Fibroblast of upper back skin (primary cell): ENCODE measurements around the gene TLK1.
"Not testable (repeated sequence)": the region's sequence is repeated elsewhere in the genome, so short reads cannot be mapped to it uniquely, and the experiment has no call there.

Experiments used
- DNase-seq: peaks from one replicate; pipeline ENCODE4 v3.0.0-alpha.2; 2013

TLK1 gene

GRCh38 chr2:171076422-171076821 is 84.3 kb downstream of the TLK1 start:
- DNase-seq, result not testable (repeated sequence)

- DNase-seq, result no peak
Observed at GRCh38 chr2:171072164-171072563, 88.5 kb downstream of the TLK1 start.

DNA sequence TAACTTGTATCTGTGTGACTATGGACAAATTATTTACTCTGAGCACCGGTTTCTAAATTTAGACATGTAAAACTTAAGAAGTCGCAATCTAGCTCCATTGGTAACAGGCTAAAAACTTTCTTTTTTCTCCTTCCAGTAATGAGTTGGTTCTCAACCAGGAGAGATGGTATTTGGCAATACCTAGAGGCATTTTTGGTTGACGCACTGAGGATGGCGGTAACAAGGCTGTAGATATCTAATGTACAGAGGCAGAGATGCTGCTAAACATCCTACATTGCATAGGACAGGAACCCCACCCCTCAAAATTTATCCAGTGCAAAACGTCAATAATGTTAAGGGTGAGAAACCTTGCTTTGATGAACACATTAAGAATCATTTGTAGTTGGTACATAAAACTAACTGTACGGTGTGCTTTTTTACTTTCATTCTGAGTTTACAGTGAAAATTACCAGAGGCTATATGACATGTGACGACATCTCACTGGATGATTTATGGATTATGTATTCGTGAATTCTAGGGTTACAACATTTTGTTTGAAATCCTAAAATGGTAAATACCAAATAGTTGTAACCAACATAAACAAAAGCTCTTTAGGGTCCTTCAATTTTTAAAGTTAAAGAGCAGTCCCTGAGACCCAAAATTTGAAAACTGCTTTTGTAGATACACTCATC is 91.3 kb downstream of the TLK1 start:
- no peak for DNase-seq

DNA sequence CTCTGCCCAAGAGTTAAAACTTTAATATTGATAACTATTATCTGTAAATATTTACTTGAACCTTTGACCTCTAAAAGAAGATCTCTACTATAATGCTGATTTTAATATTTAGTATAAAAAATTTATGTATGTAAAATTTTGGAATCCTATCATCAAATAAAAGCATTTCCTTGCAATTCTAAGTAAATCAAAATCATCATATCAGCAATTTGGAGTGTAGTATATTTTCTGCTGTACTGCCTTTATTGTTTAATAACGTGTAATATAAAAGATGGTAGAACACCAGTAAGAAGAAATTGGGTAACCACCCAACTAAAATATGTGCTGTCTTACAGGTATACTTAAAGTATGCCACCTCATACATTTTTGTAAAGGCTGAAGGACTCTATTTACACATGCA is 94.6 kb downstream of the TLK1 start:
- DNase-seq, result no peak

DNA sequence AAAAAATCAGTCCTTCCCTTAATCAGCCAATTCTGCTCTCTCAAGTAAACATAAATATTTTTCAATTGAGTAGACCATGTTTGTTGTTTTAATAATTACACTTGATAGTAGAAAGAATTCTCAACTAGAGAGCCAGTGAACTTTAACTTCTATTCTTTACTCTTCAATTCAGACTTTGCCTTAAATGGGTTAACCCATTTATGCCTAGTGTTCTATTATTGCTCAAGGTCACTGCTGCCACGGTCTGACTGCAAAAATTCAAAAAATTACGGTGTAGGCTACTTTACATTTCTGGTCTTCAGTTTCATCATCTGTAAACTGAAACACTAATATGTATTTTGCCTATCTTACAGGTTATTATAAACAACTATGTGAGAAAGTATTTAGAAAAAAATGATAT is 103.1 kb downstream of the TLK1 start:
- DNase-seq, result no peak

- peak; percentile 67 for DNase-seq
Observed at GRCh38 chr2:171056307-171056706, 104.4 kb downstream of the TLK1 start.

DNA sequence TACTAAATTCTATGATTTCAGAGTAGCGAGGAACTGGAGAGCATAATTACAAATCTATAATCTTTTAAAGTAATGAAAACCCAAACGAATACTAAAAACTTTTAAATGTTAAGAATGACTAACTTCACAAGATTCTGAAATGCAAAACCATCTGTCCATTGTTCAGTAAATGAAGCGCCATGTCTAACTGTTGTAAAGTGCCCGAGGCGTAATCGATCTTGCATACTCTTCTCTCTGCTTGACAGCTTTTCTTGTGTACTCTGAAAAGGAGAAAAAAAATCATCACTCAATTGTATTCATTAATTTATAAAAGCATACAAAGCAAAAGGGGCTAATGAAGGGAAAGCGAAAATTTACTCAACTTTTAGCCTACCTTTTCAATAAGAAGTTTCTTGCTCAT is 111.0 kb downstream of the TLK1 start:
- DNase-seq, result no peak

DNA sequence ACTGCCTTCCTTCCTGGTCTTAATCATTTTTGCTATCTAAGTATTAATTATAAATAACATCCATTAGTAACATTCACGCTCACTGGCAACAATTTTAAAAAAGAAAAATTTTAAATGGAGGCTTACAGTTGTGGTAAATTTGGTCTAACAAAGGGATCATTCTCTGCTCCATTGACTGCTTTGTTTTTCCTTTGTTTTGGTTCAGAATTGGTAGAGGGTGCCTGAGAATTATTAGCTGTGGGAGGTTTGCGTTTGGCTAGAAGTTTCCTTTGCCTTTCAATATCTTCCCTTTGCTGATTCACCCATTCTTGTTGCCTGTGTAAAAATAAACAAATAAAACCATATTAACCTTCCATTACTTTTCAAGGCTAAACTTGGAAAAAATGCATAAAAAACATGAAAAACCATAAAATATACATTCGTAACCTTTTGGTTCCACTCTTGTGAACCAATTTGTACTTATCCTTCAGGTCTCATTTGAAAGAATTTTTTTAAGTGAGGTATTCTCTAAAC is 114.6 kb downstream of the TLK1 start:
- no peak for DNase-seq

GRCh38 chr2:171044416-171044815 is 116.3 kb downstream of the TLK1 start:
- no peak for DNase-seq

- no peak for DNase-seq
Observed at GRCh38 chr2:171042253-171042969, 118.3 kb downstream of the TLK1 start.

DNA sequence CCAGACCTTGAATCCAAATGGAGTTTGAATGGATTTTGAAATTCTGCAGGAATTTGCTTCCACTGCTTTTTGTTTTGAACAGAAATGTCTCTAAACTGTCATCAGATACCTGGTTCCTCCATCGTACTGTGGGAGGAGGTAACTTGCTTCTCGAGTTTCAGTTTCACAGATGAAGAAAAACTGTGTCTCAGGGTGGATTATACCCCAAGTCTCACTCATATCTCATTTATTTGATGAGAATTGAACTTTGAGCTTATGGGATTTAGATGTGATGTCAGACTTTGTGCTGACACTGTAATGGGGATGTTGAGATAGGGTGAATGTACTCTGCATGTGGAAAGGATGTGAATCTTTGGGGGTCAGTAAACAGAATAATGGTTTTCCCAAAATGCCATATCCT is 124.2 kb downstream of the TLK1 start:
- DNase-seq, result no peak

DNA sequence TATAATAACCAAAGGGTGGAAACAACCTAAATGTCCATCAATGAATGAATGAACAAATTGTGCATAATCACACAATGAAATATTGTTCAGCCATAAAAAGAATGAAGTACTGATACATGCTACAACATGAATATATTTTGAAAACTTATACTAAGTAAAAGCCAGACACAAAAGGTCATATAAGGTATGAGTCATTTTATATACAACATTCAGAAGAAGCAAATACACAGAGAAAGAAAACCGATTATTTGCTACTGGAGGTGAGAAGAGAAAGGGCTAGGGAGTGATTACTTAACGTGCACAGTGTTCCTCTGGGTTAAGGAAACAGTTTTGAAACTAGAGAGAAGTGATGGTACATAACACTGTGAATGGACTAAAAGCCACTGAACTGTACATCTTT is 126.4 kb downstream of the TLK1 start:
- no peak for DNase-seq

DNA sequence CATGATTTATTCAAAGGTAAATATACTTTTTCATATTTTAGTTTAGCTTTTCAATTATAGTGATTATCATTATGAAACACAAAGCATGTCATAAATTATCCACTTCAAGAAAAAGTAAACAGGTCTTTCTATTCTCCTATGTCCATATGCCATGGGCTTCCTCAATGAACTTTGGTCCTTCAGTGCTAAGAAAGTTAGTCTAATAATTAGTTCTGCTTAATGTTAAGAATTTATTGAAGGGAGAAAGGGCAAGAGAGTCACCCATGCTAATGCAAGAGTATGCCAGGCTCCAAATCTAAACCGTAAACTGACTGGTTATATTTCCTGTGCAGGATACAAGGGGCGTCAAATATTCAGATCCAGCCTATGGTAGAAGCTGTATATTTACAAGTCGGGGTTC is 135.5 kb downstream of the TLK1 start:
- no peak for DNase-seq

DNA sequence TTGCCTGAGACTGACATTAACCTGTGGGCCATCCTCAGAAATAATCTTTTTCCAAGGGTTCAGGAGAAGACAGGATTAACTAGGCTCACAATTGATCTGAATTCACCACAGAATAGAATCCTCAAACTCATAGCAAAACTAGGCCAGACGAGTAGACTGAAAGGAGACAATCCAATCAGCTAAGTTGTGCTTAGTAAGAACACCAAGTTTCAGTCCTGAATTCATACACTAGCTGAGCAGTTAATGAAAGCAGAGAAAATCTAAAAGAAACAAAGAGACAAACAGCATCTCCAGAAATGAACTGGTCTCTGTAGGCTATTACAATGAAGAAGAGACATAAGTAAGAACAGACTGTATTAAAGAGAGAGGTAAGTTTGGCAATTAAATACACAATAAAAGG is 142.2 kb downstream of the TLK1 start:
- no peak for DNase-seq

DNA sequence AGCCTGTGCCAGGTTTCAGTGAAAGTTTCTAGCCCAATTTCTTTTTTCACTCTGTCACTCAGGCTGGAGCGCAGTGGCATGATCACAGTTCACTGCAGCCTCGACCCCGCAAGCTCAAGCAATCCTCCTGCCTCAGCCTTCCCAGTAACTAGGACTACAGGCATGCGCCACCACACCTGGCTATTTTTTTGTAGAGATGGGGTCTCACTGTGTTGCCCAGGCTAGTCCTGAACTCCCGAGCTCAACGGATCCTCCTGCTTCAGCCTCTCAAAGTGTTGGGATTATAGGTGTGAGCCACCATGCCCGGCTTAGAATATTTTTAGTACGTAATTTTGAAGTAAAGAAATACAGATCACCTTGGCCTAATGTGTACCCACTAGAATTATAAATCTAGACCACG is 144.6 kb downstream of the TLK1 start:
- DNase-seq, result no peak

- no peak for DNase-seq
Observed at GRCh38 chr2:171013851-171014250, 146.8 kb downstream of the TLK1 start.

- DNase-seq, result no peak
Observed at GRCh38 chr2:171009386-171009785, 151.3 kb downstream of the TLK1 start.

GRCh38 chr2:171008550-171009205 is 152.0 kb downstream of the TLK1 start:
- DNase-seq, result no peak

DNA sequence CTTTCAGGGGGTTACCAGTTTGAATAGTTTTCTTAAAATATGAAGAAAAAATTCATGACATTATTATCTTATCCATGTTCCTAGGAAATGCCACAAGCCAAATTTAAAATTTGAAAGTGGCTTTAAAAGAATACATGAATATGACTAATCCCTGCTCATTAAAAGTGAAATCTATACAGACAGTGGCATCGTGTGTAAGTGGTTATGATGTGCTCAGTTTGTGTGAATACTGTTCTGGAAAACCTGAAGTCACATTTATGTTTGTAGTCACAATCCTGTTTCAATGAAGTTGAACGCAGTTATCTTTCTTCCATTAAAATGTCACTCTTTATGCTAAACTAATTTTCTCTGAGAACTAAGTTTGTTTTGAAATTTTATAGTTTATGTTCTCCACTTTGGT is 155.9 kb downstream of the TLK1 start:
- DNase-seq, result no peak

DNA sequence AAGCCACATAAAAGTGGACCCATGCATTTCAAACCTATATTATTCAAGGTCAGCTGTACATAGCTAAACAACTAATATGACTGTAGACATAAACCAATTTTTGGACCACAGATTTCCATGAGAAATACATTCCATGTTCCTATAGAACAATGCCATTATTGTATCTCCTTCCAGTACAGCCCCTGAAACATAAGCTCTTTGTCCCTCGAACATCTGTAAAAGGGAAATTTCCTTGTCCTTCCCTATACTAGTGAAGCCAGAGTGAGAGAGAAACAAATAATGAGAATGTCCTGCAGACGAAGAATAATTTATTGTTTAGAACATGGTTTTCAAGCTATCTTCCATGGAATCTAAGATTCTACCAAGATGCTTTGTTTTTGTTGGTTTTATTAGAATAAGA is 156.3 kb downstream of the TLK1 start:
- no peak for DNase-seq

- DNase-seq, result no peak
Observed at GRCh38 chr2:170999654-171000053, 161.0 kb downstream of the TLK1 start.

- DNase-seq, result no peak
Observed at GRCh38 chr2:170997893-170998597, 162.6 kb downstream of the TLK1 start.

DNA sequence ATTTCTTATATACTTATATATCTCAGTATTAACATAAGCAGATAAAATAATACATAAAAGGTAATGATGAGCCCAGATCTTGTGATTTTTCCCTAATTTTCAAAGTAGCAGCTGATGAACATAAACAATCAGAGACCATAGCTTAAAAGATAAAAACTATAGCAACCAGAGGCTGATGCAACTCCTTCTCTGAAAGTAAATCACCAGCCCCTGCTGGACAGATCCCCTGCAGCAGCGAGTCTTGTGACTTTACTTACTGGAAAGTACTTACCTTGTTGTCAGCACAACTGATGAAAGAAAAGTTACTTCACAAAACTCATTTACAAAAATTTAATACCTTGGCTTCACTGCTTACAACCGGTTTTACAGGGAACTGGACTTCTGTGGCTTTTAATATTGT is 164.4 kb downstream of the TLK1 start:
- no peak for DNase-seq
